H9 (cell line): ENCODE data around the gene SMIM41. TPM values are rescaled to one million over a fixed set of nuclear protein-coding genes. Genes with fewer than 3 reads are reported as not detected.

Experiments
- DNase-seq: peaks from one replicate; pipeline ENCODE4 v3.0.0-alpha.2; 2017
- H2AFZ ChIP-seq: one replicate; pipeline ENCODE4 v1.6.1; 2013; ENCODE audit warnings: mild to moderate bottlenecking, low read length, control low read depth, moderate library complexity
- H2AK5ac ChIP-seq: 2 replicates; pipeline ENCODE4 v1.6.1; 2013; ENCODE audit warnings: low read length, control low read depth, mixed read lengths; ENCODE audit not compliant: insufficient read length
- H2BK120ac ChIP-seq: one replicate; pipeline ENCODE4 v1.6.1; 2013; ENCODE audit warnings: low read depth, mild to moderate bottlenecking, low read length, control low read depth, inconsistent platforms; ENCODE audit not compliant: poor library complexity, severe bottlenecking
- H2BK12ac ChIP-seq: 2 replicates; pipeline ENCODE4 v1.6.1; 2013; ENCODE audit warnings: low read length, control low read depth, mixed read lengths, low read depth; ENCODE audit not compliant: insufficient read length
- H2BK15ac ChIP-seq: 2 replicates; pipeline ENCODE4 v1.6.1; 2013; ENCODE audit warnings: low read depth, low read length, control low read depth
- H2BK20ac ChIP-seq: one replicate; pipeline ENCODE4 v1.6.1; 2013; ENCODE audit warnings: low read depth, mild to moderate bottlenecking, low read length, control low read depth, inconsistent platforms; ENCODE audit not compliant: poor library complexity, severe bottlenecking
- H2BK5ac ChIP-seq: 2 replicates; pipeline ENCODE4 v1.6.1; 2013; ENCODE audit warnings: low read length, control low read depth, mixed read lengths; ENCODE audit not compliant: insufficient read length
- H3K14ac ChIP-seq: 2 replicates; pipeline ENCODE4 v1.6.1; 2013; ENCODE audit warnings: low read length, control low read depth; ENCODE audit not compliant: insufficient read depth
- H3K18ac ChIP-seq: 2 replicates; pipeline ENCODE4 v1.6.1; 2013; ENCODE audit warnings: low read depth, mild to moderate bottlenecking, mixed read lengths, low read length, control low read depth; ENCODE audit not compliant: insufficient read length
- H3K23ac ChIP-seq: 2 replicates; pipeline ENCODE4 v1.6.1; 2013; ENCODE audit warnings: low read length, control low read depth, mixed read lengths, low read depth; ENCODE audit not compliant: insufficient read length
- H3K23me2 ChIP-seq: 2 replicates; pipeline ENCODE4 v1.6.1; 2013; ENCODE audit warnings: low read depth, mild to moderate bottlenecking, mixed read lengths, low read length, control low read depth; ENCODE audit not compliant: insufficient read length, poor library complexity, severe bottlenecking
- H3K27ac ChIP-seq: 2 replicates; pipeline ENCODE4 v1.5.1; 2013; ENCODE audit warnings: low read length, control low read depth, mixed read lengths, low read depth; ENCODE audit not compliant: insufficient read length
- H3K27me3 ChIP-seq: 2 replicates; pipeline ENCODE4 v1.6.1; 2013; ENCODE audit warnings: low read length, control low read depth, inconsistent platforms; ENCODE audit not compliant: insufficient read depth
- H3K4ac ChIP-seq: 2 replicates; pipeline ENCODE4 v1.6.1; 2013; ENCODE audit warnings: low read depth, mild to moderate bottlenecking, control low read depth, inconsistent platforms, low read length, moderate library complexity
- H3K4me1 ChIP-seq: 2 replicates; pipeline ENCODE4 v1.6.1; 2013; ENCODE audit warnings: low read length, control low read depth, inconsistent platforms; ENCODE audit not compliant: insufficient read depth
- H3K4me2 ChIP-seq: 2 replicates; pipeline ENCODE4 v1.6.1; 2013; ENCODE audit warnings: low read length, control low read depth, mixed read lengths; ENCODE audit not compliant: insufficient read length, insufficient read depth
- H3K56ac ChIP-seq: 2 replicates; pipeline ENCODE4 v1.6.1; 2013; ENCODE audit warnings: low read depth, mild to moderate bottlenecking, mixed read lengths, low read length, control low read depth; ENCODE audit not compliant: insufficient read length
- H3K79me1 ChIP-seq: 2 replicates; pipeline ENCODE4 v1.6.1; 2013; ENCODE audit warnings: low read depth, mild to moderate bottlenecking, moderate library complexity, low read length, control low read depth, inconsistent platforms; ENCODE audit not compliant: insufficient read depth, poor library complexity, severe bottlenecking
- H3K79me2 ChIP-seq: 2 replicates; pipeline ENCODE4 v1.6.1; 2013; ENCODE audit warnings: low read length, control low read depth, inconsistent platforms; ENCODE audit not compliant: insufficient read depth
- H3K9ac ChIP-seq: 2 replicates; pipeline ENCODE4 v1.6.1; 2013; ENCODE audit warnings: low read length, control low read depth, mixed read lengths; ENCODE audit not compliant: insufficient read length; ENCODE audit errors: extremely low read depth
- H3K9me3 ChIP-seq: one replicate; pipeline ENCODE4 v1.6.1; 2013; ENCODE audit warnings: low read depth, low read length, inconsistent platforms; ENCODE audit not compliant: control insufficient read depth
- H3T11ph ChIP-seq: one replicate; pipeline ENCODE4 v1.6.1; 2013; ENCODE audit warnings: mild to moderate bottlenecking, low read length, control low read depth, inconsistent platforms
- H4K20me1 ChIP-seq: one replicate; pipeline ENCODE4 v1.6.1; 2013; ENCODE audit not compliant: control insufficient read depth, insufficient read length, insufficient read depth
- H4K5ac ChIP-seq: 2 replicates; pipeline ENCODE4 v1.6.1; 2013; ENCODE audit warnings: low read depth, mild to moderate bottlenecking, mixed read lengths, low read length, control low read depth; ENCODE audit not compliant: insufficient read length
- H4K8ac ChIP-seq: replicated peaks from 2 replicates; pipeline ENCODE4 v1.6.1; 2013; ENCODE audit warnings: low read length, control low read depth, mixed read lengths, low read depth; ENCODE audit not compliant: insufficient read length
- H4K91ac ChIP-seq: 2 replicates; pipeline ENCODE4 v1.6.1; 2013; ENCODE audit warnings: low read depth, mild to moderate bottlenecking, moderate library complexity, mixed read lengths, low read length, control low read depth; ENCODE audit not compliant: insufficient read length
- H3K27ac Mint-ChIP-seq, 3 experiments: 2 replicates in 2 of 3; 3 replicates in 1 of 3; pipeline ENCODE4 v1.8.0; 2020 to 2021; ENCODE audit warnings: mixed read lengths in 3 of 3, mild to moderate bottlenecking in 1 of 3, moderate library complexity in 1 of 3
- H3K27me3 Mint-ChIP-seq: 2 replicates; pipeline ENCODE4 v1.8.0; 2021; ENCODE audit warnings: low read depth, mild to moderate bottlenecking, moderate library complexity, mixed read lengths
- H3K36me3 Mint-ChIP-seq, 3 experiments: 2 replicates in 2 of 3; 3 replicates in 1 of 3; pipeline ENCODE4 v1.8.0; 2020 to 2021; ENCODE audit warnings: low read depth in 3 of 3, mixed read lengths in 3 of 3; ENCODE audit not compliant: insufficient read depth in 1 of 3
- H3K4me1 Mint-ChIP-seq, 2 experiments: 2 replicates each; pipeline ENCODE4 v1.8.0; 2020; ENCODE audit warnings: mixed read lengths in 2 of 2
- H3K4me3 Mint-ChIP-seq, 2 experiments: 2 replicates in 1 of 2; 3 replicates in 1 of 2; pipeline ENCODE4 v1.8.0; 2020 to 2021; ENCODE audit warnings: mild to moderate bottlenecking in 2 of 2, mixed read lengths in 2 of 2, moderate library complexity in 1 of 2
- H3K9me3 Mint-ChIP-seq, 2 experiments: 2 replicates in 1 of 2; 3 replicates in 1 of 2; pipeline ENCODE4 v1.8.0; 2020; ENCODE audit warnings: mild to moderate bottlenecking in 2 of 2, mixed read lengths in 2 of 2, moderate library complexity in 1 of 2
- CTCF ChIP-seq: fragments of 200-600 bp; sonication (generic); conservative IDR thresholded peaks from 3 replicates; pipeline ENCODE4 v1.8.0; 2021; ENCODE audit warnings: antibody characterized with exemption, mild to moderate bottlenecking
- WGBS: extraction: QIAGEN DNeasy Blood & Tissue Kit; methylation state at CpG from one replicate; pipeline ENCODE4 v1.1.7; 2013; ENCODE audit warnings: missing lambda C conversion rate, low lambda C conversion rate, mixed read lengths; ENCODE audit not compliant: insufficient read length; ENCODE audit errors: extremely low coverage; 5-methylcytosine and 5-hydroxymethylcytosine counted together
- total RNA-seq: library from RNA; stranded (reverse); gene quantifications from 2 replicates; pipeline ENCODE4 v1.2.1, GENCODE V29; 2021

Gene SMIM41
- total RNA-seq, 1 experiment from 2014 or later = not detected

GRCh38 chr12:52060498-52061177 lies 18.9 kb upstream of the SMIM41 start:
- no peak overlapping the region for H2AFZ ChIP-seq
- H2BK120ac ChIP-seq = no peak overlapping the region
- peaks cover 0 to 7% of the 10 kb centered on the region in 2 experiments; a peak in 1 of 4 replicates for H3K4me1 Mint-ChIP-seq
- H2BK12ac ChIP-seq = no peak overlapping the region
- no peak for TF ChIP-seq CTCF
- H2AK5ac ChIP-seq = no peak overlapping the region
- no peaks in the 10 kb centered on the region for H3K79me2 ChIP-seq
- H2BK20ac ChIP-seq = no peak overlapping the region
- no peak overlapping the region for H3K4ac ChIP-seq
- H3K4me3 Mint-ChIP-seq = no peak overlapping the region
- H3K27me3 ChIP-seq = no peaks in the 10 kb centered on the region
- no peaks in the 10 kb centered on the region for H4K20me1 ChIP-seq
- H4K91ac ChIP-seq = no peak overlapping the region
- H3K9me3 ChIP-seq = no peaks in the 10 kb centered on the region
- H3K23me2 ChIP-seq = no peaks in the 10 kb centered on the region
- no peak overlapping the region for H4K8ac ChIP-seq
- H3K27ac Mint-ChIP-seq = peak overlapping the region in 1 of 3 experiments; percentile 40; a peak in 1 of 7 replicates
- H2BK15ac ChIP-seq = no peak overlapping the region
- no peak overlapping the region for H3K23ac ChIP-seq
- no peak overlapping the region for H3K4me2 ChIP-seq
- no peak overlapping the region for H3K18ac ChIP-seq
- no peaks in the 10 kb centered on the region for H3K79me1 ChIP-seq
- no peak overlapping the region for H2BK5ac ChIP-seq
- no peak overlapping the region for H3K27ac ChIP-seq
- no peak overlapping the region for H3T11ph ChIP-seq
- WGBS = no CpG with 5 or more reads among the region's 14 CpGs
- DNase-seq = no peak
- H3K14ac ChIP-seq = no peak overlapping the region
- H3K4me1 ChIP-seq = no peaks in the 10 kb centered on the region
- H4K5ac ChIP-seq = no peak overlapping the region
- peaks cover 0 to 24% (median 22%) of the 10 kb centered on the region in 3 experiments; a peak in 5 of 7 replicates for H3K36me3 Mint-ChIP-seq
- no peak overlapping the region for H3K56ac ChIP-seq
- H3K9me3 Mint-ChIP-seq = no peaks in the 10 kb centered on the region
- no peak overlapping the region for H3K9ac ChIP-seq
- peaks cover 15% of the 10 kb centered on the region for H3K27me3 Mint-ChIP-seq
